ENCODE results near the gene FAM47B.

GRCh38 chrX:34987646-34988045 lies 45.0 kb downstream of the FAM47B start:
- TF ChIP-seq CTCF (conservative IDR thresholded peaks at IDR 0.05; ENCODE audit: low read depth, low read length) (no peak), CEBPB (IDR thresholded peaks at IDR 0.05; ENCODE audit: low read depth, low read length) (no peak), POLR2A (IDR thresholded peaks at IDR 0.05; ENCODE audit: low read depth, low read length) (no peak), RFX5 (IDR thresholded peaks at IDR 0.05; ENCODE audit: low read depth, low read length) (no peak), RCOR1 (IDR thresholded peaks at IDR 0.05; ENCODE audit: insufficient replicate concordance, low read length) (no peak), BHLHE40 (IDR thresholded peaks at IDR 0.05; ENCODE audit: low read depth, low read length) (no peak), MAZ (IDR thresholded peaks at IDR 0.05; ENCODE audit: borderline replicate concordance, low read depth, low read length) (no peak), ELK1 (IDR thresholded peaks at IDR 0.05; ENCODE audit: borderline replicate concordance, low read depth, low read length) (no peak), USF2 (IDR thresholded peaks at IDR 0.05; ENCODE audit: low read depth, low read length) (no peak), MXI1 (IDR thresholded peaks at IDR 0.05; ENCODE audit: borderline replicate concordance, low read depth, low read length) (no peak), RAD21 (IDR thresholded peaks at IDR 0.05; ENCODE audit: low read length) (no peak), SMC3 (IDR thresholded peaks at IDR 0.05; ENCODE audit: low read depth, low read length) (no peak), MAFK (IDR thresholded peaks at IDR 0.05; ENCODE audit: low read depth, low read length) (no peak)

Data from IMR-90 (cell line).